Measurements from ENCODE around the gene IL21R.
"Not testable (repeated sequence)": the region's sequence is repeated elsewhere in the genome, so short reads cannot be mapped to it uniquely, and the experiment has no call there.

Gene IL21R

GRCh38 chr16:27432558-27432957 lies 30.6 kb downstream of the IL21R start:
- Histone ChIP-seq H3K4me1 (ENCODE audit: control insufficient read depth, insufficient read depth, low read length) (no peaks in the 10 kb centered on the region), H3K9me3 (ENCODE audit: control insufficient read depth, insufficient read depth, low read length) (no peaks in the 10 kb centered on the region), H3K9ac (ENCODE audit: low read depth, low read length) (no peak overlapping the region)

GRCh38 chr16:27433191-27433590 lies 31.2 kb downstream of the IL21R start:
- not testable (repeated sequence) for H3K36me3 ChIP-seq (ENCODE audit: control insufficient read depth, insufficient read depth, low read length); H3K9ac ChIP-seq (ENCODE audit: low read depth, low read length); H3K9me3 ChIP-seq (ENCODE audit: control insufficient read depth, insufficient read depth, low read length); H3K27me3 ChIP-seq (ENCODE audit: control insufficient read depth, insufficient read depth, low read length); H3K4me3 ChIP-seq (ENCODE audit: low read depth, low read length); H3K4me1 ChIP-seq (ENCODE audit: control insufficient read depth, insufficient read depth, low read length)

More at GRCh38 chr16:27432558-27432957, 30.6 kb downstream of the IL21R start:
- Histone ChIP-seq H3K36me3 (ENCODE audit: control insufficient read depth, insufficient read depth, low read length) (no peaks in the 10 kb centered on the region), H3K4me3 (ENCODE audit: low read depth, low read length) (no peak overlapping the region), H3K27me3 (ENCODE audit: control insufficient read depth, insufficient read depth, low read length) (no peaks in the 10 kb centered on the region)

- Histone ChIP-seq H3K4me3 (ENCODE audit: low read depth, low read length) (no peak overlapping the region), H3K36me3 (ENCODE audit: control insufficient read depth, insufficient read depth, low read length) (no peaks in the 10 kb centered on the region), H3K27me3 (ENCODE audit: control insufficient read depth, insufficient read depth, low read length) (no peaks in the 10 kb centered on the region), H3K9me3 (ENCODE audit: control insufficient read depth, insufficient read depth, low read length) (no peaks in the 10 kb centered on the region), H3K9ac (ENCODE audit: low read depth, low read length) (no peak overlapping the region), H3K4me1 (ENCODE audit: control insufficient read depth, insufficient read depth, low read length) (no peaks in the 10 kb centered on the region)
Measured at GRCh38 chr16:27433636-27434035, 31.7 kb downstream of the IL21R start.

DNA sequence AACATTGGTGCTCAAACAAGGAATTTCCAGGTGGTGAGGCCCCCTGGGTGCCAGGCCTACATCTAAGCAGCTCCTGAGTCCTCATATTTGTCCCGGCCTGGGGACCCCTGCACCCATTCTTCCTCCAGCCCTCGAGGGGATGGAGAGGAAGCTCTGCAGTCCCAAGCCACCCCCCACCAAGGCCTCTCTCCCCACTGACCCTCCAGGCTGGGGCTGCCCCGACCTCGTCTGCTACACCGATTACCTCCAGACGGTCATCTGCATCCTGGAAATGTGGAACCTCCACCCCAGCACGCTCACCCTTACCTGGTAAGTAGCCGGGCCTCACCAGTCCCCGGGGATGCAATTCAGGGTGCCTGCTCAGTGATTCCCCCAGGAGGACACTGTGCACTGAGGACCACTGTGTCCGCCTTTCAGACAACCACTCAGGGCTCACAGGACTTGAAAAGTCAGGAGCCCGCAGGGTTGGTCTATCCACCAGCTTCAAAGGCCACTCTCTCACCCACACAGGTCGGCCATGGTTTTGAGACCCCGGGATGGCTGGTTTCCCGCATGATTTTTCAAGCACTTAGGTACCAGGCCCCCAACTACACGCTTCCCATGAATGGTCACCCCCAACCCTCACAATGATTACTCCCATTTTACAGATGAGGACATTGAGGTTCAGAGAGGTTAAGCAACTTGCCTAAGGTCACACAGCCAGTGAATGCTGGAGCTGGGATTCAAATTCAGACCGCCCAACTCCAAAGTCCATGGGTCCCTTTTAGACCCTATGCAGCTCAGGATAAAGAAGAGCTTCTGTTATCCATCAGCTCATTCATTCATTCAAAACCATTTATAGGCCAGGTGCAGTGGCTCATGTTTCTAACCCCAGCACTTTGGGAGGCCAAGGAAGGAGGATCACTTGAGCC lies 32.4 kb downstream of the IL21R start:
- Histone ChIP-seq H3K27me3 (ENCODE audit: control insufficient read depth, insufficient read depth, low read length) (no peaks in the 10 kb centered on the region), H3K9me3 (ENCODE audit: control insufficient read depth, insufficient read depth, low read length) (no peaks in the 10 kb centered on the region), H3K36me3 (ENCODE audit: control insufficient read depth, insufficient read depth, low read length) (no peaks in the 10 kb centered on the region), H3K9ac (ENCODE audit: low read depth, low read length) (no peak overlapping the region), H3K4me3 (ENCODE audit: low read depth, low read length) (no peak overlapping the region), H3K4me1 (ENCODE audit: control insufficient read depth, insufficient read depth, low read length) (no peaks in the 10 kb centered on the region)

DNA sequence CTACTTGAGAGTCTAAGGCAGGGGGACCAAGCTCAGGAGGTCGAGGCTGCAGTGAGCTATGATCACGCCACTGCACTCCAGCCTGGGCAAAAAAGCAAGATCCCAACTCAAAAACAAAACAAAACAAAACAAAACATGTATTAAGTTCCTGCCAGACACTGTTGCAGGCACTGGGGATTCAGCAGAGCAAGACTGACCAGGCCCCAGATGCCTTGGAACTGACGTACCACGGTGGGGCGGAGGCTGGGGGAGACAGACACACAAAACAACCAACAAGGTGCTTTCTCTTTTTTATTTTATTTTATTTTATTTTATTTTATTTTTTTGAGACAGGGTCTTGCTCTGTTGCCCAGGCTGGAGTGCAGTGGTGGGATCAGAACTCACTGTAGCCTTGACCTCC lies 33.2 kb downstream of the IL21R start:
- H3K36me3 ChIP-seq (ENCODE audit: control insufficient read depth, insufficient read depth, low read length); H3K9me3 ChIP-seq (ENCODE audit: control insufficient read depth, insufficient read depth, low read length); H3K9ac ChIP-seq (ENCODE audit: low read depth, low read length); H3K27me3 ChIP-seq (ENCODE audit: control insufficient read depth, insufficient read depth, low read length); H3K4me3 ChIP-seq (ENCODE audit: low read depth, low read length); H3K4me1 ChIP-seq (ENCODE audit: control insufficient read depth, insufficient read depth, low read length): not testable (repeated sequence)

DNA sequence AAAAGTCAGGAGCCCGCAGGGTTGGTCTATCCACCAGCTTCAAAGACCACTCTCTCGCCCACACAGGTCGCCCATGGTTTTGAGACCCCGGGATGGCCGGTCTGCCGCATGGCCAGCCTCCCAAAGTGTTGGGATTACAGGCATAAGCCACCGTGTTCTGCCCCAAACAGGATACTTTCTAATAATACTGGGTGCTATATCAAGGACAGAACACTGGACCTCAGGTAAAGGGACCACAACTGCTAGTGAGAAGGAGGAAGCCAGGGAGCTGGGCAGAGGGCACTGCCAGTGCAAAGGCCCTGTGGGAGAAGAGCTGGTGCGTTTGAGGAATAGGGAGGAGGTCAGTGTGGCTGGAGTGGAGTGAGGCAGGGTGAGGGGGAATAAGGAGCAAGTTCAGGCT lies 34.1 kb downstream of the IL21R start:
- H3K36me3 ChIP-seq (ENCODE audit: control insufficient read depth, insufficient read depth, low read length): no peaks in the 10 kb centered on the region
- H3K4me3 ChIP-seq (ENCODE audit: low read depth, low read length): no peak overlapping the region
- H3K9me3 ChIP-seq (ENCODE audit: control insufficient read depth, insufficient read depth, low read length): no peaks in the 10 kb centered on the region
- H3K9ac ChIP-seq (ENCODE audit: low read depth, low read length): no peak overlapping the region
- H3K4me1 ChIP-seq (ENCODE audit: control insufficient read depth, insufficient read depth, low read length): no peaks in the 10 kb centered on the region
- H3K27me3 ChIP-seq (ENCODE audit: control insufficient read depth, insufficient read depth, low read length): no peaks in the 10 kb centered on the region

- Histone ChIP-seq H3K4me1 (ENCODE audit: control insufficient read depth, insufficient read depth, low read length) (no peaks in the 10 kb centered on the region), H3K36me3 (ENCODE audit: control insufficient read depth, insufficient read depth, low read length) (no peaks in the 10 kb centered on the region), H3K27me3 (ENCODE audit: control insufficient read depth, insufficient read depth, low read length) (no peaks in the 10 kb centered on the region), H3K9me3 (ENCODE audit: control insufficient read depth, insufficient read depth, low read length) (no peaks in the 10 kb centered on the region), H3K9ac (ENCODE audit: low read depth, low read length) (no peak overlapping the region), H3K4me3 (ENCODE audit: low read depth, low read length) (no peak overlapping the region)
Measured at GRCh38 chr16:27436921-27437650, 35.1 kb downstream of the IL21R start.

DNA sequence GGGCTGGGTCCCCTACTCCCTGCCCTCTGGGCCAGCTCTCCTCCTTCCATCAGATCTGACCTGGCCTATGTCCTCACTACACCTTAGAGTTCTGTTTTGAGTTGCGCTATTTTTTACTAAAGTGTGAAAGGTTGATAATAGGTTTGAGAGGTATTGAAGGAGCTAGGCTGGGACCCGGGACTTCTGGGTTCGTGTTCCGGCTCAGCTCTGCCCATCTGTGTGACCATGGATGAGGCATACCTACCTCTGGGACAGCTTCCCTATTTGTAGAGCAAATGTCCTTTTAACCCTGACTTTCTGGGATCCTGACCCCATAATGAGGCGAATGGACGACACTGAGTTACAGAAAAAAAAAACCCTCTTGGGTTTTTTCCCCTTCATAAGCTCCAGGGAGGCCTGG lies 36.0 kb downstream of the IL21R start:
- Histone ChIP-seq H3K27me3 (ENCODE audit: control insufficient read depth, insufficient read depth, low read length) (no peaks in the 10 kb centered on the region), H3K4me1 (ENCODE audit: control insufficient read depth, insufficient read depth, low read length) (no peaks in the 10 kb centered on the region), H3K4me3 (ENCODE audit: low read depth, low read length) (no peak overlapping the region), H3K9ac (ENCODE audit: low read depth, low read length) (no peak overlapping the region), H3K9me3 (ENCODE audit: control insufficient read depth, insufficient read depth, low read length) (no peaks in the 10 kb centered on the region), H3K36me3 (ENCODE audit: control insufficient read depth, insufficient read depth, low read length) (no peaks in the 10 kb centered on the region)

- Histone ChIP-seq H3K4me3 (ENCODE audit: low read depth, low read length) (no peak overlapping the region), H3K27me3 (ENCODE audit: control insufficient read depth, insufficient read depth, low read length) (no peaks in the 10 kb centered on the region), H3K9me3 (ENCODE audit: control insufficient read depth, insufficient read depth, low read length) (peaks cover 6% of the 10 kb centered on the region), H3K9ac (ENCODE audit: low read depth, low read length) (no peak overlapping the region), H3K4me1 (ENCODE audit: control insufficient read depth, insufficient read depth, low read length) (no peaks in the 10 kb centered on the region), H3K36me3 (ENCODE audit: control insufficient read depth, insufficient read depth, low read length) (no peaks in the 10 kb centered on the region)
Measured at GRCh38 chr16:27439271-27440018, 37.5 kb downstream of the IL21R start.

- Histone ChIP-seq H3K9ac (ENCODE audit: low read depth, low read length) (no peak overlapping the region), H3K4me1 (ENCODE audit: control insufficient read depth, insufficient read depth, low read length) (no peaks in the 10 kb centered on the region), H3K27me3 (ENCODE audit: control insufficient read depth, insufficient read depth, low read length) (no peaks in the 10 kb centered on the region), H3K4me3 (ENCODE audit: low read depth, low read length) (no peak overlapping the region), H3K9me3 (ENCODE audit: control insufficient read depth, insufficient read depth, low read length) (peaks cover 11% of the 10 kb centered on the region), H3K36me3 (ENCODE audit: control insufficient read depth, insufficient read depth, low read length) (no peaks in the 10 kb centered on the region)
Measured at GRCh38 chr16:27441276-27441675, 39.3 kb downstream of the IL21R start.

GRCh38 chr16:27441998-27442397 lies 40.0 kb downstream of the IL21R start:
- Histone ChIP-seq H3K9ac (ENCODE audit: low read depth, low read length) (no peak overlapping the region), H3K36me3 (ENCODE audit: control insufficient read depth, insufficient read depth, low read length) (no peaks in the 10 kb centered on the region), H3K27me3 (ENCODE audit: control insufficient read depth, insufficient read depth, low read length) (no peaks in the 10 kb centered on the region), H3K4me3 (ENCODE audit: low read depth, low read length) (no peak overlapping the region), H3K4me1 (ENCODE audit: control insufficient read depth, insufficient read depth, low read length) (no peaks in the 10 kb centered on the region), H3K9me3 (ENCODE audit: control insufficient read depth, insufficient read depth, low read length) (peaks cover 11% of the 10 kb centered on the region)
